NCI-H2227 (cell line): ENCODE data around the gene LSAMP.
A peak's percentile ranks its signal among the peaks of the same experiment; 100 is the strongest.
"Not testable (repeated sequence)": the region's sequence is repeated elsewhere in the genome, so short reads cannot be mapped to it uniquely, and the experiment has no call there.

Experiments used
- DNase-seq: peaks from one replicate; lab custom pipeline; 2025; ENCODE audit not compliant: unreplicated experiment; lab: John Stamatoyannopoulos, UW

LSAMP gene

GRCh38 chr3:116247605-116248004 lies 197.7 kb downstream of the LSAMP start:
- no peak for DNase-seq

- DNase-seq: no peak
Measured at GRCh38 chr3:116246406-116246980, 198.8 kb downstream of the LSAMP start.

GRCh38 chr3:116242825-116243224 lies 202.5 kb downstream of the LSAMP start:
- DNase-seq: no peak

GRCh38 chr3:116241677-116242076 lies 203.6 kb downstream of the LSAMP start:
- DNase-seq: no peak

- no peak for DNase-seq
Measured at GRCh38 chr3:116240261-116240660, 205.0 kb downstream of the LSAMP start.

GRCh38 chr3:116238846-116239565 lies 206.3 kb downstream of the LSAMP start:
- no peak for DNase-seq

- peak; percentile 39 for DNase-seq
Measured at GRCh38 chr3:116233711-116234357, 211.5 kb downstream of the LSAMP start.

- DNase-seq: no peak
Measured at GRCh38 chr3:116230431-116231020, 214.8 kb downstream of the LSAMP start.

- no peak for DNase-seq
Measured at GRCh38 chr3:116226266-116226665, 219.0 kb downstream of the LSAMP start.

- DNase-seq: no peak
Measured at GRCh38 chr3:116216761-116217160, 228.5 kb downstream of the LSAMP start.

- no peak for DNase-seq
Measured at GRCh38 chr3:116211901-116212300, 233.4 kb downstream of the LSAMP start.

GRCh38 chr3:116208830-116209229 lies 236.5 kb downstream of the LSAMP start:
- DNase-seq: not testable (repeated sequence)

GRCh38 chr3:116200956-116201690 lies 244.2 kb downstream of the LSAMP start:
- DNase-seq: no peak

GRCh38 chr3:116199063-116199462 lies 246.2 kb downstream of the LSAMP start:
- DNase-seq: no peak

- DNase-seq: no peak
Measured at GRCh38 chr3:116198087-116198486, 247.2 kb downstream of the LSAMP start.

GRCh38 chr3:116192464-116192863 lies 252.8 kb downstream of the LSAMP start:
- no peak for DNase-seq

- no peak for DNase-seq
Measured at GRCh38 chr3:116191409-116191808, 253.9 kb downstream of the LSAMP start.

GRCh38 chr3:116190095-116190494 lies 255.2 kb downstream of the LSAMP start:
- DNase-seq: peak; percentile 67

- DNase-seq: no peak
Measured at GRCh38 chr3:116188231-116188785, 257.0 kb downstream of the LSAMP start.

GRCh38 chr3:116186049-116186448 lies 259.2 kb downstream of the LSAMP start:
- DNase-seq: no peak

GRCh38 chr3:116181159-116181558 lies 264.1 kb downstream of the LSAMP start:
- no peak for DNase-seq
